Skeletal muscle tissue (tissue), 4 donors: ENCODE data around the gene FAM174B. TPM values are rescaled to one million over a fixed set of nuclear protein-coding genes. Genes with fewer than 3 reads are reported as not detected.

Experiments
- H3K27ac ChIP-seq: one replicate; pipeline ENCODE4 v1.7.0; 2013; ENCODE audit warnings: mild to moderate bottlenecking, low read depth, low read length, inconsistent platforms
- H3K27me3 ChIP-seq, 3 donors: one replicate each; pipeline ENCODE4 v1.7.0; 2013; ENCODE audit warnings: low read length in 3 of 3; ENCODE audit not compliant: control insufficient read depth in 3 of 3, insufficient read depth in 3 of 3
- H3K36me3 ChIP-seq, 3 donors: one replicate each; pipeline ENCODE4 v1.7.0; 2013; ENCODE audit warnings: low read length in 3 of 3; ENCODE audit not compliant: control insufficient read depth in 3 of 3, insufficient read depth in 3 of 3
- H3K4me1 ChIP-seq, 3 donors: one replicate each; pipeline ENCODE4 v1.7.0; 2013; ENCODE audit warnings: low read length in 3 of 3, mild to moderate bottlenecking in 3 of 3; ENCODE audit not compliant: control insufficient read depth in 3 of 3, insufficient read depth in 3 of 3
- H3K4me3 ChIP-seq, 3 donors: one replicate each; pipeline ENCODE4 v1.7.0; 2013; ENCODE audit warnings: low read length in 3 of 3
- H3K9ac ChIP-seq, 3 donors: one replicate each; pipeline ENCODE4 v1.7.0; 2013; ENCODE audit warnings: low read length in 3 of 3, mild to moderate bottlenecking in 3 of 3, moderate library complexity in 2 of 3, low read depth in 1 of 3
- H3K9me3 ChIP-seq, 3 donors: one replicate each; pipeline ENCODE4 v1.7.0; 2013; ENCODE audit warnings: low read length in 3 of 3; ENCODE audit not compliant: control insufficient read depth in 3 of 3
- total RNA-seq: library from RNA; depleted of rRNA; stranded (reverse); fragments of >200 nt; gene quantifications from one replicate; pipeline ENCODE4 v1.2.3, GENCODE V29; 2014
- donor health status: Osteomylitis.

The FAM174B gene
- total RNA-seq, 1 donor from 2014 or later = 8.4 TPM

GRCh38 chr15:92606126-92606835 is 49.3 kb downstream of the FAM174B start:
- Histone ChIP-seq H3K4me3 (no peak overlapping the region), H3K27me3 (no peaks in the 10 kb centered on the region), H3K9me3 (no peaks in the 10 kb centered on the region), H3K4me1 (peaks cover 2 to 9% (median 3%) of the 10 kb centered on the region in 3 donors), H3K27ac (no peak overlapping the region), H3K9ac (no peak overlapping the region), H3K36me3 (no peaks in the 10 kb centered on the region)

- H3K9ac ChIP-seq = no peak overlapping the region
- no peaks in the 10 kb centered on the region for H3K9me3 ChIP-seq
- no peaks in the 10 kb centered on the region for H3K27me3 ChIP-seq
- no peaks in the 10 kb centered on the region for H3K36me3 ChIP-seq
- H3K4me1 ChIP-seq = peaks cover 2 to 9% (median 3%) of the 10 kb centered on the region in 3 donors
- H3K4me3 ChIP-seq = no peak overlapping the region
- no peak overlapping the region for H3K27ac ChIP-seq
These were observed 50.2 kb downstream of the FAM174B start for GRCh38 chr15:92605225-92605944.

GRCh38 chr15:92603743-92604470 is 51.7 kb downstream of the FAM174B start:
- no peak overlapping the region for H3K27ac ChIP-seq
- no peaks in the 10 kb centered on the region for H3K27me3 ChIP-seq
- no peaks in the 10 kb centered on the region for H3K9me3 ChIP-seq
- peaks cover 2 to 9% (median 3%) of the 10 kb centered on the region in 3 donors for H3K4me1 ChIP-seq
- no peaks in the 10 kb centered on the region for H3K36me3 ChIP-seq
- no peak overlapping the region for H3K9ac ChIP-seq
- H3K4me3 ChIP-seq = no peak overlapping the region

- no peak overlapping the region for H3K27ac ChIP-seq
- no peak overlapping the region for H3K4me3 ChIP-seq
- no peak overlapping the region for H3K9ac ChIP-seq
- H3K36me3 ChIP-seq = no peaks in the 10 kb centered on the region
- H3K4me1 ChIP-seq = peaks cover 2 to 9% (median 3%) of the 10 kb centered on the region in 3 donors
- H3K27me3 ChIP-seq = no peaks in the 10 kb centered on the region
- H3K9me3 ChIP-seq = no peaks in the 10 kb centered on the region
These were observed 52.3 kb downstream of the FAM174B start for GRCh38 chr15:92603278-92603677.

GRCh38 chr15:92602267-92602593 is 53.3 kb downstream of the FAM174B start:
- no peak overlapping the region for H3K4me3 ChIP-seq
- no peak overlapping the region for H3K27ac ChIP-seq
- no peaks in the 10 kb centered on the region for H3K36me3 ChIP-seq
- H3K27me3 ChIP-seq = no peaks in the 10 kb centered on the region
- no peak overlapping the region for H3K9ac ChIP-seq
- H3K9me3 ChIP-seq = no peaks in the 10 kb centered on the region
- peaks cover 2 to 9% (median 3%) of the 10 kb centered on the region in 3 donors for H3K4me1 ChIP-seq

GRCh38 chr15:92601592-92602266 is 53.8 kb downstream of the FAM174B start:
- Histone ChIP-seq H3K4me3 (no peak overlapping the region), H3K9me3 (no peaks in the 10 kb centered on the region), H3K9ac (no peak overlapping the region), H3K27me3 (no peaks in the 10 kb centered on the region), H3K36me3 (no peaks in the 10 kb centered on the region), H3K27ac (no peak overlapping the region), H3K4me1 (peaks cover 2 to 9% (median 3%) of the 10 kb centered on the region in 3 donors)

GRCh38 chr15:92600856-92601255 is 54.7 kb downstream of the FAM174B start:
- no peaks in the 10 kb centered on the region for H3K36me3 ChIP-seq
- H3K4me1 ChIP-seq = peaks cover 3 to 13% (median 5%) of the 10 kb centered on the region in 3 donors
- H3K4me3 ChIP-seq = no peak overlapping the region
- no peak overlapping the region for H3K9ac ChIP-seq
- no peak overlapping the region for H3K27ac ChIP-seq
- H3K27me3 ChIP-seq = no peaks in the 10 kb centered on the region
- no peaks in the 10 kb centered on the region for H3K9me3 ChIP-seq

GRCh38 chr15:92599394-92599970 is 56.1 kb downstream of the FAM174B start:
- no peaks in the 10 kb centered on the region for H3K36me3 ChIP-seq
- H3K4me1 ChIP-seq = peaks cover 3 to 15% (median 8%) of the 10 kb centered on the region in 3 donors
- no peak overlapping the region for H3K27ac ChIP-seq
- H3K9me3 ChIP-seq = no peaks in the 10 kb centered on the region
- H3K4me3 ChIP-seq = no peak overlapping the region
- H3K27me3 ChIP-seq = no peaks in the 10 kb centered on the region
- no peak overlapping the region for H3K9ac ChIP-seq

GRCh38 chr15:92597548-92597947 is 58.0 kb downstream of the FAM174B start:
- H3K9ac ChIP-seq = no peak overlapping the region
- H3K4me1 ChIP-seq = peaks cover 0 to 6% (median 5%) of the 10 kb centered on the region in 3 donors
- no peak overlapping the region for H3K4me3 ChIP-seq
- H3K9me3 ChIP-seq = no peaks in the 10 kb centered on the region
- no peaks in the 10 kb centered on the region for H3K36me3 ChIP-seq
- no peak overlapping the region for H3K27ac ChIP-seq
- no peaks in the 10 kb centered on the region for H3K27me3 ChIP-seq
